Transverse colon (tissue), 4 donors: ENCODE measurements around the gene DDX49. TPM values are rescaled to one million over a fixed set of nuclear protein-coding genes. Genes with fewer than 3 reads are reported as not detected.

Experiments
- DNase-seq: peaks from one replicate; pipeline ENCODE4 v3.0.0-alpha.2; 2019
- H3K27ac ChIP-seq, 4 donors: fragments of 200-600 bp; sonication (generic); 2 replicates each; pipeline ENCODE4 v1.5.1; 2016 to 2018; ENCODE audit warnings: inconsistent platforms in 4 of 4
- H3K27me3 ChIP-seq: fragments of 200-600 bp; sonication (generic); 2 replicates; pipeline ENCODE4 v1.5.1; 2017; ENCODE audit warnings: inconsistent platforms
- H3K36me3 ChIP-seq, 4 donors: fragments of 200-600 bp; sonication (generic); 2 replicates each; pipeline ENCODE4 v1.5.1; 2017 to 2019; ENCODE audit warnings: inconsistent platforms in 4 of 4
- H3K4me1 ChIP-seq, 4 donors: fragments of 200-600 bp; sonication (generic); 2 replicates each; pipeline ENCODE4 v1.5.1; 2017 to 2020; ENCODE audit warnings: inconsistent platforms in 4 of 4
- H3K4me3 ChIP-seq, 4 donors: fragments of 200-600 bp; sonication (generic); 1 replicate in 1 of 4; 2 replicates in 3 of 4; pipeline versions ENCODE4 v1.5.1 to v1.6.1; 2017 to 2019; ENCODE audit warnings: inconsistent platforms in 4 of 4
- H3K9me3 ChIP-seq, 2 donors: fragments of 200-600 bp; sonication (generic); 2 replicates each; pipeline ENCODE4 v1.5.1; 2017 to 2019; ENCODE audit warnings: inconsistent platforms in 2 of 2
- EP300 ChIP-seq: sonication (generic); formaldehyde crosslinking; IDR thresholded peaks from one replicate; pipeline ENCODE4 v1.6.1; 2017; ENCODE audit warnings: antibody characterized with exemption, low read depth
- POLR2A ChIP-seq: fragments of 450-650 bp; IDR thresholded peaks from one replicate; pipeline ENCODE4 v1.6.1; 2016; ENCODE audit warnings: antibody characterized with exemption, mild to moderate bottlenecking, moderate library complexity
- POLR2AphosphoS5 ChIP-seq, 3 donors: sonication (generic); formaldehyde crosslinking; IDR thresholded peaks; one replicate each; pipeline ENCODE4 v1.6.1; 2016; ENCODE audit warnings: antibody characterized with exemption in 3 of 3
- WGBS, 2 donors: methylation state at CpG; one replicate each; pipeline ENCODE4 v1.1.5; 2018; ENCODE audit warnings: low coverage in 1 of 2; 5-methylcytosine and 5-hydroxymethylcytosine counted together
- in situ Hi-C, 4 donors: fragments of 200-750 bp; cut with MboI; loops; one replicate each; pipeline versions ENCODE4 v1.15.0 to v1.15.1; 2017; ENCODE audit warnings: low sequenced_read_pairs in 3 of 4, low pct_ligation_motif_present in 1 of 4, low pct_unique_long_range_greater_than_20kb in 1 of 4
- intact Hi-C: fragments of 100-400 bp; cut with DNase I; formaldehyde crosslinking; loops from one replicate; pipeline ENCODE4 v1.15.1; 2023; ENCODE audit warnings: low total_unique reads
- total RNA-seq, 4 donors: library from RNA; depleted of rRNA; stranded (reverse); fragments of >200 nt; gene quantifications; one replicate each; pipeline ENCODE4 v1.1.0, GENCODE V29; 2016
- TF ChIP-seq, protein P1 (sequence below), 5 experiments: fragments of 200-600 bp in 3 of 5; fragments of 450-650 bp in 2 of 5; sonication (generic) in 3 of 5; IDR thresholded peaks; 1 replicate in 2 of 5; 2 replicates in 3 of 5; pipeline ENCODE4 v1.5.1; 2016 to 2017; ENCODE audit warnings: antibody characterized with exemption in 5 of 5, inconsistent platforms in 3 of 5, mild to moderate bottlenecking in 2 of 5, moderate library complexity in 1 of 5

DDX49 gene, protein sequence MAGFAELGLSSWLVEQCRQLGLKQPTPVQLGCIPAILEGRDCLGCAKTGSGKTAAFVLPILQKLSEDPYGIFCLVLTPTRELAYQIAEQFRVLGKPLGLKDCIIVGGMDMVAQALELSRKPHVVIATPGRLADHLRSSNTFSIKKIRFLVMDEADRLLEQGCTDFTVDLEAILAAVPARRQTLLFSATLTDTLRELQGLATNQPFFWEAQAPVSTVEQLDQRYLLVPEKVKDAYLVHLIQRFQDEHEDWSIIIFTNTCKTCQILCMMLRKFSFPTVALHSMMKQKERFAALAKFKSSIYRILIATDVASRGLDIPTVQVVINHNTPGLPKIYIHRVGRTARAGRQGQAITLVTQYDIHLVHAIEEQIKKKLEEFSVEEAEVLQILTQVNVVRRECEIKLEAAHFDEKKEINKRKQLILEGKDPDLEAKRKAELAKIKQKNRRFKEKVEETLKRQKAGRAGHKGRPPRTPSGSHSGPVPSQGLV
- total RNA-seq, result 10 to 100 TPM; 42.1 to 90.8 (median 50.4) TPM

GRCh38 chr19:18919086-18919899, at the start of gene DDX49, which contains the start of gene COPE:
TSS of gene DDX49 (plus strand) at chr19:18919715. CDS start at chr19:18919742, 27 bp downstream.
TSS of gene COPE (minus strand) at chr19:18919387. CDS start at chr19:18919348, 39 bp downstream.
- no peaks in the 10 kb centered on the region for H3K9me3 ChIP-seq
- peak; percentile 97 for DNase-seq
- peaks cover 14 to 31% (median 25%) of the 10 kb centered on the region in 4 donors for H3K4me1 ChIP-seq
- peak within 1 kb of the TSS; percentile 77 to 98 (median 84) for H3K4me3 ChIP-seq
- intact Hi-C loops (no loop called here), in situ Hi-C loops (no loop called here)
- peak; percentile 96 for TF ChIP-seq POLR2A
- peak; percentile 89 to 90 (median 90) for TF ChIP-seq POLR2AphosphoS5 (IDR thresholded peaks at IDR 0.05)
- TF ChIP-seq, protein P1, sequence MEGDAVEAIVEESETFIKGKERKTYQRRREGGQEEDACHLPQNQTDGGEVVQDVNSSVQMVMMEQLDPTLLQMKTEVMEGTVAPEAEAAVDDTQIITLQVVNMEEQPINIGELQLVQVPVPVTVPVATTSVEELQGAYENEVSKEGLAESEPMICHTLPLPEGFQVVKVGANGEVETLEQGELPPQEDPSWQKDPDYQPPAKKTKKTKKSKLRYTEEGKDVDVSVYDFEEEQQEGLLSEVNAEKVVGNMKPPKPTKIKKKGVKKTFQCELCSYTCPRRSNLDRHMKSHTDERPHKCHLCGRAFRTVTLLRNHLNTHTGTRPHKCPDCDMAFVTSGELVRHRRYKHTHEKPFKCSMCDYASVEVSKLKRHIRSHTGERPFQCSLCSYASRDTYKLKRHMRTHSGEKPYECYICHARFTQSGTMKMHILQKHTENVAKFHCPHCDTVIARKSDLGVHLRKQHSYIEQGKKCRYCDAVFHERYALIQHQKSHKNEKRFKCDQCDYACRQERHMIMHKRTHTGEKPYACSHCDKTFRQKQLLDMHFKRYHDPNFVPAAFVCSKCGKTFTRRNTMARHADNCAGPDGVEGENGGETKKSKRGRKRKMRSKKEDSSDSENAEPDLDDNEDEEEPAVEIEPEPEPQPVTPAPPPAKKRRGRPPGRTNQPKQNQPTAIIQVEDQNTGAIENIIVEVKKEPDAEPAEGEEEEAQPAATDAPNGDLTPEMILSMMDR (IDR thresholded peaks at IDR 0.05), result no peak
- peak; percentile 10 for TF ChIP-seq EP300
- H3K27me3 ChIP-seq, result no peaks in the 10 kb centered on the region
- 1% methylated on average over 69 of the region's 72 CpGs; no CpG with 5 or more reads in 1 of the 2 donors for WGBS, 2 donors
- H3K27ac ChIP-seq, result peak within 1 kb of the TSS; percentile 90 to 99 (median 94)
- peaks cover 0 to 22% (median 9%) of the 10 kb centered on the region in 4 donors for H3K36me3 ChIP-seq

GRCh38 chr19:18869781-18870530, 49.6 kb upstream of the DDX49 start:
- in situ Hi-C loops, result loop anchor here in 1 of 4 donors (25.0 kb wide), 1 partner anchor 408 kb away; no protein-coding TSS in a partner anchor
- intact Hi-C loops, result no loop called here
- Histone ChIP-seq H3K4me1 (peaks cover 0 to 15% (median 12%) of the 10 kb centered on the region in 4 donors), H3K36me3 (peaks cover 0 to 28% (median 14%) of the 10 kb centered on the region in 4 donors), H3K27me3 (peaks cover 19% of the 10 kb centered on the region), H3K27ac (no peak overlapping the region), H3K9me3 (no peaks in the 10 kb centered on the region), H3K4me3 (no peak overlapping the region)
- WGBS, 2 donors, result 53 to 62% methylated on average over 20 to 21 of the region's 62 CpGs
- DNase-seq, result no peak
- TF ChIP-seq POLR2AphosphoS5 (IDR thresholded peaks at IDR 0.05), result no peak
- no peak for TF ChIP-seq POLR2A
- no peak for TF ChIP-seq EP300
- TF ChIP-seq, protein P1 (IDR thresholded peaks at IDR 0.05), result no peak

DNA sequence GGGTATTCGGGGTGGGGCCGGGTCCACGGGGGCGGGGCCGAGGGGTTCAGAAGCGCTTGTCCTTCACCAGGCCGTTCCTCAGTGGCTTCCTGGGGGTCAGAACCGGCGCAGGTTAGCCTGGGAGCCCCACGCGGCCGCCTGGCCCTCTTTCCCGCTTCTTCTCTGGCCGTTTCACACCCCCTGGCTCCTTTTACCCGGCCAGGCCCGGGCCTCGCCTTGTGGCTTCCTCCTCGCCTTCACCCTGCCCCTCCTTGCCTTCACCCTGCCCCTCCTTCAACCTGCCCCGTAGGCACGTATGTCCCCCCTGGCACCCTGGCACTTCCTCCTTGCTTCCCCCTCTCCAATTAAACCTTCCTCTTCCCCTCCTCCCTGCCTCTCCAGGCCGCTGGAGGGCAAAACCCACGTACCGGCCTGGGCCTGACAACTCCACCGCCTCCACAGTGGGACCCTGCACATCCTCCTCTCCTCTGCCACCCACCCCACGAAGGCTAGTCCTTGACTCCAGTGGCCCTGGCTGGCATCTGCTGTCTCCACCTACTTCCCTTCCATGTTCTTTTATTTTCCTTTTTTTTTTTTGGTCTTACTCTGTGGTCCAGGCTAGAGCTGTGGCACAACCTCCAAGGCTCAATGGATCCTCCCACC, 48.9 kb upstream of the DDX49 start:
- no peak for TF ChIP-seq EP300
- TF ChIP-seq, protein P1 (IDR thresholded peaks at IDR 0.05), result no peak
- TF ChIP-seq POLR2AphosphoS5 (IDR thresholded peaks at IDR 0.05), result no peak
- TF ChIP-seq POLR2A, result no peak
- H3K9me3 ChIP-seq, result no peaks in the 10 kb centered on the region
- in situ Hi-C loops (loop anchor here in 1 of 4 donors (25.0 kb wide), 1 partner anchor 408 kb away; no protein-coding TSS in a partner anchor), intact Hi-C loops (no loop called here)
- WGBS, 2 donors, result 40 to 43% methylated on average over 5 to 25 of the region's 25 CpGs
- H3K27me3 ChIP-seq, result peaks cover 19% of the 10 kb centered on the region
- H3K4me1 ChIP-seq, result peaks cover 0 to 15% (median 12%) of the 10 kb centered on the region in 4 donors
- H3K4me3 ChIP-seq, result no peak overlapping the region
- no peak overlapping the region for H3K27ac ChIP-seq
- DNase-seq, result no peak
- peaks cover 0 to 22% (median 10%) of the 10 kb centered on the region in 4 donors for H3K36me3 ChIP-seq
